GM19463 (cell line): Measurements from ENCODE around the gene GRB10.

Experiments
- ATAC-seq: cut with Tn5 transposase; IDR thresholded peaks from one replicate; pipeline ENCODE4 v1.9.1; 2021; ENCODE audit warnings: mild to moderate bottlenecking, moderate library complexity; ENCODE audit not compliant: unreplicated experiment

The GRB10 gene

GRCh38 chr7:50723173-50723572, 59.5 kb downstream of the GRB10 start:
- ATAC-seq: no peak

- no peak for ATAC-seq
These were observed 60.9 kb downstream of the GRB10 start for GRCh38 chr7:50721661-50722259.

- no peak for ATAC-seq
These were observed 61.5 kb downstream of the GRB10 start for GRCh38 chr7:50721160-50721559.

- no peak for ATAC-seq
These were observed 62.4 kb downstream of the GRB10 start for GRCh38 chr7:50720295-50720694.

GRCh38 chr7:50718876-50719275, 63.8 kb downstream of the GRB10 start:
- ATAC-seq: no peak

GRCh38 chr7:50718311-50718710, 64.4 kb downstream of the GRB10 start:
- no peak for ATAC-seq

GRCh38 chr7:50717181-50717580, 65.5 kb downstream of the GRB10 start:
- no peak for ATAC-seq

- ATAC-seq: no peak
These were observed 67.8 kb downstream of the GRB10 start for GRCh38 chr7:50714857-50715256.

GRCh38 chr7:50713123-50713965, 69.4 kb downstream of the GRB10 start:
- ATAC-seq: no peak

- ATAC-seq: no peak
These were observed 70.2 kb downstream of the GRB10 start for GRCh38 chr7:50712252-50713122.

- ATAC-seq: no peak
These were observed 71.2 kb downstream of the GRB10 start for GRCh38 chr7:50711271-50712175.

GRCh38 chr7:50710441-50711154, 72.1 kb downstream of the GRB10 start:
- ATAC-seq: no peak

- no peak for ATAC-seq
These were observed 73.5 kb downstream of the GRB10 start for GRCh38 chr7:50709151-50709550.

- ATAC-seq: no peak
These were observed 75.3 kb downstream of the GRB10 start for GRCh38 chr7:50707236-50708006.

- no peak for ATAC-seq
These were observed 76.2 kb downstream of the GRB10 start for GRCh38 chr7:50706469-50706937.

- no peak for ATAC-seq
These were observed 77.9 kb downstream of the GRB10 start for GRCh38 chr7:50704844-50705243.

GRCh38 chr7:50703654-50704053, 79.0 kb downstream of the GRB10 start:
- ATAC-seq: no peak

- ATAC-seq: no peak
These were observed 83.6 kb downstream of the GRB10 start for GRCh38 chr7:50699143-50699542.

- ATAC-seq: no peak
These were observed 84.9 kb downstream of the GRB10 start for GRCh38 chr7:50697748-50698147.
